A673 (cell line): Measurements from ENCODE around the gene BHMT2.

ENCODE experiments used
- CTCF ChIP-seq: fragments of 300-800, 200-600 bp; sonication (generic); conservative IDR thresholded peaks from 2 replicates; pipeline ENCODE4 v1.5.1; 2017; ENCODE audit warnings: low read depth, mild to moderate bottlenecking, antibody characterized with exemption, low read length, moderate library complexity, mixed read lengths
- EZH2 ChIP-seq: fragments of 200-600 bp; sonication (generic); IDR thresholded peaks from 2 replicates; pipeline ENCODE4 v1.6.1; 2017; ENCODE audit warnings: borderline replicate concordance, low read depth, mild to moderate bottlenecking, mixed read lengths, antibody characterized with exemption, low read length; ENCODE audit not compliant: poor library complexity, severe bottlenecking

GRCh38 chr5:79048437-79048836 is 21.1 kb upstream of the BHMT2 start:
- TF ChIP-seq CTCF (no peak), EZH2 (no peak)
